Ascending aorta (tissue), 2 donors: ENCODE results near the gene TBL1XR1. TPM values are rescaled to one million over a fixed set of nuclear protein-coding genes. Genes with fewer than 3 reads are reported as not detected.

Source experiments
- DNase-seq, 2 donors: peaks; one replicate each; pipeline ENCODE4 v3.0.0-alpha.2; 2019; ENCODE audit warnings: low spot score in 2 of 2
- H3K27ac ChIP-seq, 2 donors: fragments of 200-600 bp; sonication (generic); one replicate each; pipeline ENCODE4 v1.5.1; 2016 to 2017; ENCODE audit warnings: mild to moderate bottlenecking in 1 of 2
- H3K27me3 ChIP-seq: fragments of 200-600 bp; sonication (generic); one replicate; pipeline ENCODE4 v1.5.1; 2017
- H3K36me3 ChIP-seq, 2 donors: fragments of 200-600 bp; sonication (generic); one replicate each; pipeline ENCODE4 v1.5.1; 2016
- H3K4me1 ChIP-seq, 2 donors: fragments of 200-600 bp; sonication (generic); one replicate each; pipeline ENCODE4 v1.5.1; 2016 to 2017; ENCODE audit warnings: mild to moderate bottlenecking in 1 of 2
- H3K4me3 ChIP-seq, 2 donors: fragments of 200-600 bp; sonication (generic); one replicate each; pipeline ENCODE4 v1.5.1; 2016 to 2017; ENCODE audit warnings: mild to moderate bottlenecking in 1 of 2
- H3K9me3 ChIP-seq, 2 donors: fragments of 200-600 bp; sonication (generic); one replicate each; pipeline ENCODE4 v1.5.1; 2016
- intact Hi-C: fragments of 100-400 bp; cut with DNase I; formaldehyde crosslinking; loops from one replicate; pipeline ENCODE4 v1.15.1; 2023
- total RNA-seq: library from RNA; depleted of rRNA; stranded (reverse); fragments of >200 nt; gene quantifications from one replicate; pipeline ENCODE4 v1.1.0, GENCODE V29; 2016
- TF ChIP-seq, protein P1 (sequence below), 3 experiments: fragments of 200-600 bp in 2 of 3; fragments of 450-650 bp in 1 of 3; sonication (generic) in 2 of 3; IDR thresholded peaks; one replicate each; pipeline ENCODE4 v1.5.1; 2016 to 2019; ENCODE audit warnings: antibody characterized with exemption in 3 of 3, mild to moderate bottlenecking in 1 of 3, moderate library complexity in 1 of 3

The TBL1XR1 gene
- total RNA-seq, 1 donor from 2014 or later: 52.0 TPM

DNA sequence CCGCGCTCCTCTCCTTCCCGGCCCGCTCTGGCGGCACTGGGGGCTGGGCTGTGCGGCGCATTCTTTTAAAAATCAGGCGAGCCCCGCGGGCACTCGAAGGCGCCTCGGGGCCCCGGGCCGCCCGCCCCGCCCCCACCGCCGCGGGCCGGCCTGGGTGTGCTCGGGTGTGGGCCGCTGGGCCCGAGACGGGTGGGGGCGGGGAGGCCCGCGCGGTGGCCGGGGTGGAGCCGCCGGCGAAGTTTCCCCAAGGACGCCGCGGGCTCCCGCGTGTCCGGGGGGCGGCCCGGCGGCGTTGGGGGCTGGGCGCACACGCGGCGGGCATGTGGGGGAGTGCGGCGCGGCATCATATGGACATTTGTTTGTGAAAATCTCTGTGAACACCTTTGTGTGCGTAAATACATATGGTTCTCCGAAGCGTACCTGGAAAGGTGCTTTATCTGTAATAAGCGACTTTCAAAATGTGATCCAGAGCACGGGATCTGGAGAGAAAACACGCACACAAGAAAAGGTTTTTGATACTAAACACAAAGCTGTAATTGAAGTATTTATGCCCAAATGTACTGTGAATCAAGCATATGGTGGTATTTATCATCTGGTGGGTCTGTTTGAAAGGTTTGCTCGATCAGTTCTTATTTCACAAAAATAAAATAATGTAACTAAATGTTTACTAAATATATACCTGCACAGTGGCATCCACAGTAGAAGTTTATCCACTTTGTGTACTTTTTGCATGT, 612 bp upstream of the TBL1XR1 start:
- H3K9me3 ChIP-seq: no peaks in the 10 kb centered on the region
- peaks cover 0 to 12% of the 10 kb centered on the region in 2 donors for H3K4me1 ChIP-seq
- TF ChIP-seq, protein P1, sequence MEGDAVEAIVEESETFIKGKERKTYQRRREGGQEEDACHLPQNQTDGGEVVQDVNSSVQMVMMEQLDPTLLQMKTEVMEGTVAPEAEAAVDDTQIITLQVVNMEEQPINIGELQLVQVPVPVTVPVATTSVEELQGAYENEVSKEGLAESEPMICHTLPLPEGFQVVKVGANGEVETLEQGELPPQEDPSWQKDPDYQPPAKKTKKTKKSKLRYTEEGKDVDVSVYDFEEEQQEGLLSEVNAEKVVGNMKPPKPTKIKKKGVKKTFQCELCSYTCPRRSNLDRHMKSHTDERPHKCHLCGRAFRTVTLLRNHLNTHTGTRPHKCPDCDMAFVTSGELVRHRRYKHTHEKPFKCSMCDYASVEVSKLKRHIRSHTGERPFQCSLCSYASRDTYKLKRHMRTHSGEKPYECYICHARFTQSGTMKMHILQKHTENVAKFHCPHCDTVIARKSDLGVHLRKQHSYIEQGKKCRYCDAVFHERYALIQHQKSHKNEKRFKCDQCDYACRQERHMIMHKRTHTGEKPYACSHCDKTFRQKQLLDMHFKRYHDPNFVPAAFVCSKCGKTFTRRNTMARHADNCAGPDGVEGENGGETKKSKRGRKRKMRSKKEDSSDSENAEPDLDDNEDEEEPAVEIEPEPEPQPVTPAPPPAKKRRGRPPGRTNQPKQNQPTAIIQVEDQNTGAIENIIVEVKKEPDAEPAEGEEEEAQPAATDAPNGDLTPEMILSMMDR (IDR thresholded peaks at IDR 0.05): no peak
- no peaks in the 10 kb centered on the region for H3K27me3 ChIP-seq
- H3K36me3 ChIP-seq: no peaks in the 10 kb centered on the region
- H3K4me3 ChIP-seq: peak overlapping the region; percentile 68 to 97
- intact Hi-C loops: loop anchor here (1.0 to 10.0 kb wide), 10 partner anchors 51 to 1184 kb away; no protein-coding TSS in a partner anchor
- DNase-seq: no peak
- peak overlapping the region; percentile 83 to 96 for H3K27ac ChIP-seq

DNA sequence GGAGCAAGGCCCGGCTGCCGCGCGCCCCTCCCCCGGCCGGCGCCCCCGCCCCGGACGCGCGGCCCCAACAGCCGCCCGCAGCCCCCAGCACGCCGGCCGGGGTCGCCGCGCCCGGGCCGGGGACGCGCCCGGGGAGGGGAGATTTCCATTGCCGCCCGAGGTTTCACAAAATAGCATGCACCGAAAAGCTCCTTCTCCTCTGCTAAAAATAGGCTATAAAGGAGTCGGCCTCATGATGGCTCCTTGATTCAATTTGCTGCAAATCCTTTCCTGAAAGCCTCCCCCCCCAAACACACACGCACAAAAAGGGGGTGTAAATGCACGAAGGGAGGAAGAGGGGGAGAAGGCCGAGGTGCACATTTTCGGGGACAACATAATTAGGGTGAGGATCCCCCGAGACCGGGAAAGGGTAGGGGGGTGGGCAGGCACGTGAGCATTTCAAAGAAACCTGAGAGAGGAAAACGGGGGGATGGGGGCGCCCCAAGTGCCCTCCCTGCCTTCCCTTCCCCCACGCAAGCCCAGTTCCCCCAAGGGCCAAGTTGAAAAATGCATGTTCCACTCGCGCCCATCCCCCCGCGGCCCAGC, 734 bp downstream of the TBL1XR1 start:
- no peaks in the 10 kb centered on the region for H3K27me3 ChIP-seq
- peak overlapping the region; percentile 97 for H3K4me3 ChIP-seq
- peaks cover 0 to 14% of the 10 kb centered on the region in 2 donors for H3K4me1 ChIP-seq
- TF ChIP-seq, protein P1 (IDR thresholded peaks at IDR 0.05): no peak
- peak in 1 of 2 donors; percentile 71 for DNase-seq
- H3K9me3 ChIP-seq: no peaks in the 10 kb centered on the region
- H3K36me3 ChIP-seq: no peaks in the 10 kb centered on the region
- intact Hi-C loops: loop anchor here (1.0 to 10.0 kb wide), 10 partner anchors 49 to 1186 kb away; no protein-coding TSS in a partner anchor
- peak overlapping the region; percentile 96 to 98 for H3K27ac ChIP-seq

DNA sequence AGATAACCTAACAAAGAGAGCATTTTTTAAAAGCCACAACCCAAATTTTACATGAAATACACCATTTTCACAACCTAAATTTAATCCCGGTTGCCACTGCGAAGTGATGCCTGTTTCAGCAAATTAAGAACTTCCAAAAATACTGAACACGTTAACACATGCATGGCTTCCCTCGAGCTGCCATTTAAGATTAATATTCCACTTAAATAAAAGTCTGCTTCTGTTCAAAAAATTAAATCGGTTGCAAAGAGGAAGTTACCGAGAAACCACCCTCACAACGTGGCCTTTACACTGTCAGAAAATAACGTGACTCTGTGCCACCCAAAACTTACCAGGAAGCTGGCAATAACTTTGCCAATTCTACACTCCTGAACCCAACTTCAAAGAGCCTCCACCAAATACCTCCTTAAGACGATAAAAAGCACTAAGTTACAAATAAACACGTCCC, 1.2 kb downstream of the TBL1XR1 start:
- no peaks in the 10 kb centered on the region for H3K36me3 ChIP-seq
- no peak for DNase-seq
- H3K27ac ChIP-seq: peak overlapping the region; percentile 96 to 98
- H3K27me3 ChIP-seq: no peaks in the 10 kb centered on the region
- peaks cover 0 to 19% of the 10 kb centered on the region in 2 donors for H3K4me1 ChIP-seq
- H3K4me3 ChIP-seq: peak overlapping the region; percentile 97
- H3K9me3 ChIP-seq: no peaks in the 10 kb centered on the region
- intact Hi-C loops: loop anchor here (2.0 to 10.0 kb wide), 9 partner anchors 49 to 1186 kb away; no protein-coding TSS in a partner anchor
- TF ChIP-seq, protein P1 (IDR thresholded peaks at IDR 0.05): no peak

DNA sequence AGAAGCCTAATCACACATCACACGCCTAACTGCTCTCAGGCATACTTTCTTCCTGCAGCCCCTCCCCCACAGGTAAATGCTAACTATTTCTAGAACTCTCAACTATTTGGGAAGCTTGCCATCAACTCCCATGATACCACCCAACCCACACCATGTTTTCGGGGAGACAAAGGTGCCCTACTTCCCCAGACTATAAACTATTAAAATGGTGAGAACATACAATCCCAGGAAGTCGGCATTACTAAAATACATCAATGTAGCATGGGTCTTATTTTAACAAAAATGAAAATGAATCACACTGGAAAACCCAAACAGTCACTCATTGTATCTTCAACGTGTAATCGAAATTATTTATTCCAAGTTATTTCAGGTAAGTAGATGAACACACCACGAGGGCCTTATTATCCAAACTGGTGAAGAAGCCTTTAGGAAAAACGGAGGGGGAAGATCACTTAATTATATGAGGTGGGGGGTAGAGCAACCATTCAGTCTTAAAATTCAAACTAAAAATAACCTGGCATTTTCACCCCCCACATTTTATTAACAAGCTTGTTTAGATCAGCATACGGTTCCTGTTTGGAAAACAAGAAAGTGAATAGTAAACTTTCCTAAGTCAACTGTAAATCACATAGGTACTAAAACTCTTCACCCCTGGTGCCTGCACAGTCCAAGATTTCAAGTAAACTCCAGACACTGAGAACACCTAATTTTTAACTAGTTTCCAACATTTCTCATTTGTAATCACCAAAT, 1.9 kb downstream of the TBL1XR1 start:
- H3K36me3 ChIP-seq: no peaks in the 10 kb centered on the region
- peak overlapping the region; percentile 97 for H3K4me3 ChIP-seq
- peak overlapping the region; percentile 96 to 98 for H3K27ac ChIP-seq
- no peaks in the 10 kb centered on the region for H3K9me3 ChIP-seq
- no peaks in the 10 kb centered on the region for H3K27me3 ChIP-seq
- intact Hi-C loops: loop anchor here (5.0 to 10.0 kb wide), 5 partner anchors 48 to 1187 kb away; no protein-coding TSS in a partner anchor
- TF ChIP-seq, protein P1 (IDR thresholded peaks at IDR 0.05): no peak
- H3K4me1 ChIP-seq: peaks cover 0 to 22% of the 10 kb centered on the region in 2 donors
- DNase-seq: no peak

DNA sequence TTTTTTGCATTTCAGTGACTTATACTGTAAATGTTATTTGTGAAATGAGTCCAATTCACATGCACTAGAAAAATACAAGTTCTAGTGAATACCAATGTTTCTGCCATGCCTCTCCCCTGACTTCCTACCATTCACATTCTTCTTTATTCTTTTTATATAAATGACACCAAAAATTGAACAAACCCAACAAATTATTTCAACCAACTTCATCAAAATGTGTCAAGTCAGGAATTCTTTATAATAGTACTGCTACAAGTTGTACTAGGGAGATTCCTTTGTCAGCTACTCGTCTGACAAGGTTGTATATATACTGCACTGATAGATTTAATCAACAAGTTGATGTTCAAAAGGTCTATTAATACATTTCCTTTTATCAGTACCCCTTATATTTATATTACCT, 3.0 kb downstream of the TBL1XR1 start:
- H3K9me3 ChIP-seq: no peaks in the 10 kb centered on the region
- intact Hi-C loops: loop anchor here (10.0 kb wide), 1 partner anchor 711 kb away; no protein-coding TSS in a partner anchor
- H3K27ac ChIP-seq: peak overlapping the region in 1 of 2 donors; percentile 67
- TF ChIP-seq, protein P1 (IDR thresholded peaks at IDR 0.05): no peak
- H3K27me3 ChIP-seq: no peaks in the 10 kb centered on the region
- H3K4me1 ChIP-seq: peaks cover 0 to 24% of the 10 kb centered on the region in 2 donors
- no peaks in the 10 kb centered on the region for H3K36me3 ChIP-seq
- no peak for DNase-seq
- peak overlapping the region; percentile 97 for H3K4me3 ChIP-seq
